Endothelial cell of umbilical vein (primary cell): ENCODE results near the gene MYO9B. TPM values are rescaled to one million over a fixed set of nuclear protein-coding genes. Genes with fewer than 3 reads are reported as not detected.

Experiments used
- BruUV-seq: library from RNA; stranded (reverse); fragments of 400-500 nt; replicated peaks from 2 replicates; lab custom pipeline; 2021; lab: Mats Ljungman, UMichigan
- CTCF ChIA-PET: fragments of 300-600, 350-600 bp; sonication (Branson Sonifier 250); formaldehyde crosslinking; loops from one replicate; lab custom pipeline; 2021; ENCODE audit warnings: antibody characterized with exemption, inconsistent platforms; lab: Charles Lee
- POLR2A ChIA-PET: fragments of 300-600, 350-600 bp; sonication (Branson Sonifier 250); formaldehyde crosslinking; loops from one replicate; lab custom pipeline; 2021; ENCODE audit warnings: antibody characterized with exemption, inconsistent platforms; lab: Charles Lee
- DNase-seq: peaks from one replicate; pipeline ENCODE4 v3.0.0-alpha.2; 2011; ENCODE audit warnings: low read depth, low spot score
- FAIRE-seq: peaks from 2 replicates; lab custom pipeline; 2011; peaks lifted over from hg19 to GRCh38; lab: Jason Lieb, UNC
- H2AFZ ChIP-seq: 2 replicates; pipeline ENCODE4 v1.6.0; 2012; ENCODE audit warnings: low read depth, low read length, control low read depth, inconsistent platforms
- H3K27ac ChIP-seq: 2 replicates; pipeline ENCODE4 v1.5.1; 2011; ENCODE audit warnings: low read depth, mild to moderate bottlenecking, control low read depth, low read length, moderate library complexity; ENCODE audit not compliant: insufficient read depth
- H3K27me3 ChIP-seq, 2 experiments: 2 replicates each; pipeline versions ENCODE4 v1.6.0 to v1.6.1; 2011; ENCODE audit warnings: low read length in 2 of 2, mixed read lengths in 1 of 2; ENCODE audit not compliant: control insufficient read depth in 2 of 2, insufficient read depth in 2 of 2
- H3K36me3 ChIP-seq, 2 experiments: 2 replicates in 1 of 2; 3 replicates in 1 of 2; pipeline ENCODE4 v1.5.1; 2011; ENCODE audit warnings: low read length in 2 of 2, mild to moderate bottlenecking in 1 of 2, moderate library complexity in 1 of 2; ENCODE audit not compliant: control insufficient read depth in 2 of 2, insufficient read depth in 2 of 2; ENCODE audit errors: extremely low read depth in 1 of 2
- H3K4me1 ChIP-seq: 3 replicates; pipeline ENCODE4 v1.5.1; 2011; ENCODE audit warnings: mild to moderate bottlenecking, low read length; ENCODE audit not compliant: control insufficient read depth, insufficient read depth; ENCODE audit errors: extremely low read depth
- H3K4me2 ChIP-seq: 2 replicates; pipeline ENCODE4 v1.6.1; 2011; ENCODE audit warnings: low read length, control low read depth, mixed read lengths; ENCODE audit not compliant: insufficient read depth
- H3K4me3 ChIP-seq, 3 experiments: fragments of 200-600 bp in 1 of 3; sonication (generic), shearing (Covaris generic) in 1 of 3; replicated peaks in 1 of 3; 2 replicates each; pipeline ENCODE4 v1.5.1; 2011 to 2016; ENCODE audit warnings: control low read depth in 3 of 3, low read length in 3 of 3, mild to moderate bottlenecking in 2 of 3, inconsistent platforms in 1 of 3, low read depth in 1 of 3, moderate library complexity in 1 of 3; ENCODE audit not compliant: insufficient read depth in 1 of 3
- H3K79me2 ChIP-seq: 2 replicates; pipeline ENCODE4 v1.6.0; 2012; ENCODE audit warnings: low read length, inconsistent platforms; ENCODE audit not compliant: control insufficient read depth, insufficient read depth
- H3K9ac ChIP-seq: replicated peaks from 2 replicates; pipeline ENCODE3; 2011; ENCODE audit warnings: low read length, control low read depth; ENCODE audit not compliant: insufficient read depth; ENCODE audit errors: extremely low read depth
- H3K9me1 ChIP-seq: replicated peaks from 3 replicates; pipeline ENCODE4 v1.6.0; 2011; ENCODE audit warnings: mild to moderate bottlenecking, low read length; ENCODE audit not compliant: control insufficient read depth, insufficient read depth; ENCODE audit errors: extremely low read depth
- H3K9me3 ChIP-seq: replicated peaks from 2 replicates; pipeline ENCODE4 v1.5.1; 2012; ENCODE audit warnings: low read length, inconsistent platforms; ENCODE audit not compliant: control insufficient read depth, insufficient read depth
- H4K20me1 ChIP-seq: replicated peaks from 2 replicates; pipeline ENCODE3; 2011; ENCODE audit warnings: mild to moderate bottlenecking, low read length; ENCODE audit not compliant: control insufficient read depth, insufficient read depth; ENCODE audit errors: extremely low read depth
- CTCF ChIP-seq, 2 donors: IDR thresholded peaks; 1 replicate in 1 of 2; 2 replicates in 1 of 2; pipeline ENCODE4 v1.5.1; 2011; ENCODE audit warnings: low read length in 2 of 2, mild to moderate bottlenecking in 2 of 2, moderate library complexity in 2 of 2, control low read depth in 1 of 2, inconsistent platforms in 1 of 2, low read depth in 1 of 2; ENCODE audit not compliant: insufficient read depth in 1 of 2; ENCODE audit errors: extremely low read depth in 1 of 2
- EZH2 ChIP-seq: IDR thresholded peaks from 2 replicates; pipeline ENCODE4 v1.6.1; 2012; ENCODE audit warnings: borderline replicate concordance, low read depth, mild to moderate bottlenecking, moderate library complexity, low read length, inconsistent platforms; ENCODE audit not compliant: severe bottlenecking
- FOS ChIP-seq: IDR thresholded peaks from 2 replicates; pipeline ENCODE4 v1.6.1; 2011; ENCODE audit warnings: mild to moderate bottlenecking, low read length, moderate library complexity, borderline replicate concordance; ENCODE audit not compliant: insufficient read depth
- JUN ChIP-seq: IDR thresholded peaks from 2 replicates; pipeline ENCODE4 v1.6.1; 2011; ENCODE audit warnings: borderline replicate concordance, low read depth; ENCODE audit not compliant: insufficient read length, insufficient read depth
- MAX ChIP-seq: IDR thresholded peaks from 2 replicates; pipeline ENCODE4 v1.6.1; 2011; ENCODE audit not compliant: insufficient read depth, insufficient read length
- MYC ChIP-seq: IDR thresholded peaks from one replicate; pipeline ENCODE4 v1.6.1; 2011; ENCODE audit warnings: mild to moderate bottlenecking, low read depth, low read length
- POLR2A ChIP-seq: IDR thresholded peaks from 2 replicates; pipeline ENCODE4 v1.6.1; 2012; ENCODE audit warnings: low read depth, mild to moderate bottlenecking, control low read depth, low read length
- POLR2AphosphoS5 ChIP-seq: IDR thresholded peaks from 2 replicates; pipeline ENCODE4 v1.6.1; 2012; ENCODE audit warnings: low read depth, mild to moderate bottlenecking, control low read depth, low read length, moderate library complexity; ENCODE audit not compliant: insufficient read depth
- dilution Hi-C: fragments of 300-500 bp; cut with MboI; formaldehyde crosslinking; loops from one replicate; pipeline ENCODE4 v1.15.0; 2019; ENCODE audit warnings: low sequenced_read_pairs; ENCODE audit not compliant: extremely low pct_ligation_motif_present
- intact Hi-C: fragments of 100-400 bp; cut with micrococcal nuclease; formaldehyde crosslinking; loops from one replicate; pipeline ENCODE4 v1.10.0; 2022
- polyA plus RNA-seq, 4 experiments: library from polyadenylated mRNA; depleted of rRNA in 3 of 4; stranded (reverse) in 3 of 4; unstranded in 1 of 4; fragments of >200 nt; gene quantifications; 2 replicates each; pipeline versions ENCODE4 v1.2.1 to v1.2.3, GENCODE V29; 2011 to 2012; ENCODE audit warnings: missing spikeins in 1 of 4
- total RNA-seq: library from RNA; stranded (reverse); gene quantifications from 2 replicates; pipeline ENCODE4 v1.2.3, GENCODE V29; 2021

The MYO9B gene
- total and polyA plus RNA-seq, 2 donors (not counting 3 experiments of a cell fraction or from before 2014, with no cell fraction given) = 64.4 to 119 TPM

GRCh38 chr19:17076543-17076991 is 990 bp downstream of the MYO9B start:
- TF ChIP-seq POLR2AphosphoS5 (no peak), MYC (no peak), MAX (no peak), POLR2A (peak; percentile 10), CTCF (IDR thresholded peaks at IDR 0.05; ENCODE audit: extremely low read depth in 1 of 2, insufficient read depth in 1 of 2, low read depth in 1 of 2, low read length in 2 of 2) (no peak), JUN (no peak), EZH2 (no peak), FOS (no peak)
- H3K9me1 ChIP-seq = no peaks in the 10 kb centered on the region
- intact Hi-C loops = no loop called here
- H3K27me3 ChIP-seq = no peaks in the 10 kb centered on the region
- no peaks in the 10 kb centered on the region for H4K20me1 ChIP-seq
- DNase-seq = peak; percentile 19
- POLR2A ChIA-PET = no interaction called here
- peak overlapping the region; percentile 64 for H3K27ac ChIP-seq
- H3K4me3 ChIP-seq = peak overlapping the region; percentile 52 to 90 (median 89)
- H3K9me3 ChIP-seq = no peaks in the 10 kb centered on the region
- BruUV-seq = no TSS peak
- CTCF ChIA-PET = interaction anchor here (1.0 to 2.0 kb wide), 3 partner anchors 9 to 93 kb away, joined by 3 to 6 read pairs (median 5); no protein-coding TSS in a partner anchor
- H3K9ac ChIP-seq = peak overlapping the region; percentile 84
- H2AFZ ChIP-seq = no peak overlapping the region
- H3K4me1 ChIP-seq = peaks cover 44% of the 10 kb centered on the region
- no peaks in the 10 kb centered on the region for H3K36me3 ChIP-seq
- peak; percentile 67 for FAIRE-seq
- peaks cover 76% of the 10 kb centered on the region for H3K79me2 ChIP-seq
- H3K4me2 ChIP-seq = peak overlapping the region; percentile 53
- dilution Hi-C loops = no loop called here
